ENCODE results near the gene CERS6.

GRCh38 chr2:168787098-168787781, 331.2 kb downstream of the CERS6 start:
- TF ChIP-seq POLR2AphosphoS5 (IDR thresholded peaks at IDR 0.05) (no peak), CTCF (IDR thresholded peaks at IDR 0.05 in 8 of 11, conservative IDR thresholded peaks at IDR 0.05 in 3 of 11) (no peak)

Measured in spleen (tissue), 7 donors.